ENCODE measurements around the gene DRC7. TPM values are rescaled to one million over a fixed set of nuclear protein-coding genes. Genes with fewer than 3 reads are reported as not detected.
"Not testable (repeated sequence)": the region's sequence is repeated elsewhere in the genome, so short reads cannot be mapped to it uniquely, and the experiment has no call there.

The DRC7 gene
- total RNA-seq, 1 donor from 2014 or later: not detected

- no peak for DNase-seq (ENCODE audit: extremely low read depth, low read depth, low spot score)
Observed at GRCh38 chr16:57734308-57734924, 39.8 kb downstream of the DRC7 start.

- DNase-seq (ENCODE audit: extremely low read depth, low read depth, low spot score): peak; percentile 100
Observed at GRCh38 chr16:57734925-57735754, 40.5 kb downstream of the DRC7 start.

GRCh38 chr16:57735755-57736418 lies 41.3 kb downstream of the DRC7 start, which contains the start of gene KATNB1:
KATNB1 (plus strand) TSS chr16:57735770; CDS start chr16:57737244, 1,474 bp downstream.
- no peak for DNase-seq (ENCODE audit: extremely low read depth, low read depth, low spot score)

- DNase-seq (ENCODE audit: extremely low read depth, low read depth, low spot score): peak; percentile 41
Observed at GRCh38 chr16:57736419-57737351, 42.1 kb downstream of the DRC7 start.

- no peak for DNase-seq (ENCODE audit: extremely low read depth, low read depth, low spot score)
Observed at GRCh38 chr16:57738844-57739243, 44.2 kb downstream of the DRC7 start.

GRCh38 chr16:57739756-57740422 lies 45.3 kb downstream of the DRC7 start:
- no peak for DNase-seq (ENCODE audit: extremely low read depth, low read depth, low spot score)

GRCh38 chr16:57740423-57741071 lies 45.9 kb downstream of the DRC7 start:
- DNase-seq (ENCODE audit: extremely low read depth, low read depth, low spot score): no peak

GRCh38 chr16:57741660-57742191 lies 47.1 kb downstream of the DRC7 start:
- no peak for DNase-seq (ENCODE audit: extremely low read depth, low read depth, low spot score)

GRCh38 chr16:57742543-57742942 lies 47.9 kb downstream of the DRC7 start:
- no peak for DNase-seq (ENCODE audit: extremely low read depth, low read depth, low spot score)

GRCh38 chr16:57743458-57743857 lies 48.9 kb downstream of the DRC7 start:
- DNase-seq (ENCODE audit: extremely low read depth, low read depth, low spot score): no peak

GRCh38 chr16:57743886-57744641 lies 49.5 kb downstream of the DRC7 start:
- no peak for DNase-seq (ENCODE audit: extremely low read depth, low read depth, low spot score)

GRCh38 chr16:57744642-57744903 lies 50.0 kb downstream of the DRC7 start:
- DNase-seq (ENCODE audit: extremely low read depth, low read depth, low spot score): no peak

GRCh38 chr16:57745768-57746167 lies 51.2 kb downstream of the DRC7 start:
- no peak for DNase-seq (ENCODE audit: extremely low read depth, low read depth, low spot score)

GRCh38 chr16:57746316-57746715 lies 51.7 kb downstream of the DRC7 start:
- not testable (repeated sequence) for DNase-seq (ENCODE audit: extremely low read depth, low read depth, low spot score)

- no peak for DNase-seq (ENCODE audit: extremely low read depth, low read depth, low spot score)
Observed at GRCh38 chr16:57747091-57747490, 52.5 kb downstream of the DRC7 start.

- no peak for DNase-seq (ENCODE audit: extremely low read depth, low read depth, low spot score)
Observed at GRCh38 chr16:57747496-57747895, 52.9 kb downstream of the DRC7 start.

GRCh38 chr16:57747996-57748395 lies 53.4 kb downstream of the DRC7 start:
- DNase-seq (ENCODE audit: extremely low read depth, low read depth, low spot score): no peak

- DNase-seq (ENCODE audit: extremely low read depth, low read depth, low spot score): no peak
Observed at GRCh38 chr16:57748596-57748995, 54.0 kb downstream of the DRC7 start.

Measured in glomerular endothelial cell (primary cell).